GM12891 (cell line): ENCODE measurements around the gene APOBEC4.
A peak's percentile ranks its signal among the peaks of the same experiment; 100 is the strongest.
"Not testable (repeated sequence)": the region's sequence is repeated elsewhere in the genome, so short reads cannot be mapped to it uniquely, and the experiment has no call there.

Experiments
- DNase-seq: peaks from one replicate; pipeline ENCODE4 v3.0.0; 2011; ENCODE audit warnings: low spot score; ENCODE audit not compliant: insufficient read length
- FAIRE-seq: peaks from 2 replicates; lab custom pipeline; 2011; peaks lifted over from hg19 to GRCh38; lab: Jason Lieb, UNC
- PAX5 ChIP-seq: IDR thresholded peaks from 2 replicates; pipeline ENCODE4 v1.6.1; 2011; ENCODE audit warnings: low read length, moderate library complexity, mild to moderate bottlenecking; ENCODE audit not compliant: insufficient read depth, severe bottlenecking
- POLR2A ChIP-seq: IDR thresholded peaks from 2 replicates; pipeline ENCODE4 v1.6.1; 2011; ENCODE audit warnings: low read depth, low read length, control low read depth
- POLR2AphosphoS5 ChIP-seq: IDR thresholded peaks from 2 replicates; pipeline ENCODE4 v1.6.1; 2011; ENCODE audit warnings: low read depth, low read length, control low read depth
- POU2F2 ChIP-seq: IDR thresholded peaks from 2 replicates; pipeline ENCODE4 v1.6.1; 2011; ENCODE audit warnings: low read depth, mild to moderate bottlenecking, control low read depth, low read length, moderate library complexity
- SPI1 ChIP-seq: IDR thresholded peaks from 2 replicates; pipeline ENCODE4 v1.6.1; 2011; ENCODE audit warnings: low read depth, low read length, control low read depth
- TAF1 ChIP-seq: IDR thresholded peaks from 2 replicates; pipeline ENCODE4 v1.6.1; 2011; ENCODE audit warnings: low read depth, low read length, control low read depth

Gene APOBEC4

GRCh38 chr1:183622884-183623785, 30.0 kb downstream of the APOBEC4 start:
- TF ChIP-seq TAF1, result no peak
- peak; percentile 46; the same call in 1 of the 2 replicates for TF ChIP-seq POLR2AphosphoS5
- DNase-seq, result no peak
- FAIRE-seq, result peak; percentile 89

DNA sequence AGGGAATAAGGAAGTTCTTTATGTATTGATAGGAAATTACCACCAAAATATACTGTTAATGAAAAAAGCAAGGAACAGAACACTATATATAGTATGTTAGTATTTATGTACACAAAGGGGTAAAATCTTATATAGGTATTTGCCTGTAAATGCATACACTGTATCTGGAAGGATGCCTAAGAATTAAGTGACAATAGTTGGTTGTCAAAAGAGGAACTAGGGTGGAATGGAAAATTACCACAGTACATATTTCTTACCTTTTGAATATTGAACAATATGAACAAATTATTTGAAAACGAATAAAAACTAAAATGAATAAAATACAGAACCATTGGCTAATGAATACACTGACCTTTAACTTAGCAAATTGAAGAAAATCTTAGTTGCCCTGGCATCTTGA, 31.1 kb downstream of the APOBEC4 start:
- DNase-seq (no peak), FAIRE-seq (no peak)
- TF ChIP-seq SPI1, result peak; percentile 34; the same call in 1 of the 2 replicates
- TF ChIP-seq POU2F2, result no peak

- DNase-seq (no peak), FAIRE-seq (no peak)
- TF ChIP-seq SPI1 (no peak), POU2F2 (no peak)
Measured at GRCh38 chr1:183620311-183620710, 32.8 kb downstream of the APOBEC4 start.

- DNase-seq (no peak), FAIRE-seq (no peak)
- TF ChIP-seq POU2F2 (no peak), POLR2AphosphoS5 (no peak), PAX5 (no peak), POLR2A (no peak), SPI1 (no peak), TAF1 (no peak)
Measured at GRCh38 chr1:183619781-183620180, 33.3 kb downstream of the APOBEC4 start.

GRCh38 chr1:183618202-183618601, 34.9 kb downstream of the APOBEC4 start:
- FAIRE-seq, DNase-seq: not testable (repeated sequence)

DNA sequence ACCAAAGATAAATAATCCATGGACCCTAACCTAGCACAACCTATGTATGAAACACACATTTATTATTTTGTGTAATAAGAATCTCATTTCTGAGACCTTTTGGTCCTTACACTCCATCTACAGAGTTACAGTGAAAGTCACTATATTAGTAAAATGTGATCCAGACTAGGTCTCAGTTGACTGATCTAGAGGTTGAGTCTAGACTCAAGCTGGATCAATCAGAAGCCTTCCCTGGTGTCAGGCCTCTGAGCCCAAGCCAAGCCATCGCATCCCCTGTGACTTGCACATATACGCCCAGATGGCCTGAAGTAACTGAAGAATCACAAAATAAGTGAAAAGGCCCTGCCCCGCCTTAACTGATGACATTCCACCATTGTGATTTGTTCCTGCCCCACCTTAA, 40.1 kb downstream of the APOBEC4 start:
- DNase-seq, FAIRE-seq: not testable (repeated sequence)

GRCh38 chr1:183612407-183612806, 40.7 kb downstream of the APOBEC4 start:
- DNase-seq (no peak), FAIRE-seq (no peak)
- no peak for TF ChIP-seq POLR2A
- no peak for TF ChIP-seq PAX5
- no peak for TF ChIP-seq POU2F2
- no peak for TF ChIP-seq TAF1

- FAIRE-seq, result no peak
- no peak for DNase-seq
Measured at GRCh38 chr1:183611021-183611420, 42.1 kb downstream of the APOBEC4 start.

DNA sequence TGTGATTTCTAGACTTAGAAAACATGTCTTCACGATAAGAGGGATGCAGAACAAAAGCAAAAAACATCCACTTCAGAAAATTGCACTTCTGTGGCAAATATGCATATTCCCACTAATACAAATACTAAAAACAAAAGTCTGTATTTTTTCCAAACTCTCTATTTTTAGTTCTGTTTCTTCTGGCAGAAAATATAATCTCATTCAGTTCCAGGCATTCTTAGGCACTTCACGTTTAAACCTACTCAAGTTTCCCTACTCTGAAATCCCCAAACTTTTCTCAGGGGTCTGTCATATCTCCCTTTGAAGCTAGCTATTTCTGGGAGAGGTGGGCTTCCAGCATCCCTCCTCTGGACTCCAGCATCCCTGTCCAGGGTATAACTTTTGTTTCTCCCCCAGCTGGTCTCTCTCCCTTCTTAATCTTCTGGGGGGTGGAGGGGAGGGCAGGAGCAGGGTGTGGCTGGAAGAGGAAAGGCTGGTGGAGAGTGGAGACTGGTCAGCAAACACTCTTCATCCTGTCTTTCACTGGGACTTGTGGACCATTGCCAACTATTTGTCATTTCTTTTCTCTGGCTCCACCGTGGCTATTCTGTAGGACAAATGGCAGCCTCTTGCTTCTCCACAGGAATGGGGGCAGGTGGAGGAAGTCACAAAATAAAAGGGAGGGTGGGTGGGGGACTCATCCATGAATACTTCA, 43.2 kb downstream of the APOBEC4 start:
- TF ChIP-seq POLR2A, result no peak
- DNase-seq (no peak), FAIRE-seq (no peak)

More at GRCh38 chr1:183611021-183611420, 42.1 kb downstream of the APOBEC4 start:
- TF ChIP-seq POLR2A, result no peak
- TF ChIP-seq POU2F2, result no peak
- TF ChIP-seq POLR2AphosphoS5, result no peak
- no peak for TF ChIP-seq SPI1
- TF ChIP-seq PAX5, result no peak
- TF ChIP-seq TAF1, result no peak

GRCh38 chr1:183609313-183609712, 43.8 kb downstream of the APOBEC4 start:
- FAIRE-seq (no peak), DNase-seq (no peak)
- no peak for TF ChIP-seq POU2F2
- TF ChIP-seq PAX5, result no peak
- TF ChIP-seq POLR2AphosphoS5, result no peak
- TF ChIP-seq TAF1, result no peak

DNA sequence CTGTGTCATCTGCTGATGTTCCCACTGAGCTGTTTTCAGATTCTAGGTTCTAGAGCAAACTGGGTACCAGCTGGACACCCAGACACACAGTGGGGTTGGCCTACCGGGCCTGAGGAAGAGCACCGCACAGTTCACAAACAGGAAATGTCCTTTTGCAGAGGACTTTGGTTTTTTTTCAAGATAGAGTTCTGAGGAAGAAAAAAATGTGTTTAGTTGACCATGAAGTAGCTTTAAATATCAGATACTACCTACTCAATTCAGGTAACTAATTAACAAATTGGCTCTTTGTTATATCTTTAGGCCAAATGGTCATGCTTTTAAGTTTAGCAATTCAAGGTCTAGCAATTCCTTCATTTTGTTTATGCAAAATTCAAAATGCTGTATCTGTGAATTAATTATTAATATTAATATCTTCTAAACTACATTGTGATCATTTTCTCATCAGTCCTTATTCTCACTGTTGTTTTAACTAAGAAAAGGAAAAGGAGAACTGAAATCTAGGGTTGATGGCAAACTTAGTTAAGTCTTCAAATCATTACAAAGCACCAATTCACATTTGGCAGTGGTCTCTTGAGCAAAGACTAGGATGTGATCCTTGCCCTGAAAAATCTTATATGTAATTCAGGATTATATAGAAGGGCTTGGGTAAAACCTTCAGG, 45.7 kb downstream of the APOBEC4 start:
- no peak for DNase-seq
- no peak for FAIRE-seq
- TF ChIP-seq TAF1 (no peak), SPI1 (peak; percentile 88), POLR2AphosphoS5 (no peak)
